Measurements from ENCODE around the gene VWA7. TPM values are rescaled to one million over a fixed set of nuclear protein-coding genes. Genes with fewer than 3 reads are reported as not detected.

The VWA7 gene
- total and polyA plus RNA-seq, 2 donors from 2014 or later: 10.2 to 32.5 TPM

GRCh38 chr6:31723245-31723979 is 53.7 kb downstream of the VWA7 start, which contains the start of gene MPIG6B:
MPIG6B (plus strand) TSS chr6:31723373; CDS start chr6:31723384, 11 bp downstream.
- DNase-seq (no peak), FAIRE-seq (no peak)
- no peak within 1 kb of the TSS for H3K4me3 ChIP-seq (ENCODE audit: low read length in 3 of 3)
- no peak for TF ChIP-seq CTCF (IDR thresholded peaks at IDR 0.05; ENCODE audit: borderline replicate concordance, extremely low read depth, insufficient read depth)
- H3K9ac ChIP-seq (ENCODE audit: low read length in 3 of 3): no peak within 1 kb of the TSS
- peaks cover 7 to 21% (median 10%) of the 10 kb centered on the region in 3 donors for H3K36me3 ChIP-seq (ENCODE audit: control insufficient read depth in 2 of 3, insufficient read depth in 3 of 3, low read length in 3 of 3)
- H3K27me3 ChIP-seq (ENCODE audit: control insufficient read depth, insufficient read depth, low read length): no peaks in the 10 kb centered on the region
- H3K4me1 ChIP-seq (ENCODE audit: control insufficient read depth in 2 of 3, insufficient read depth in 2 of 3, low read depth in 1 of 3, low read length in 3 of 3): peaks cover 0 to 2% (median 0%) of the 10 kb centered on the region in 3 donors
- intact Hi-C loops (cut with DNase I): no loop called here
- no peak within 1 kb of the TSS for H3K27ac ChIP-seq (ENCODE audit: low read depth in 2 of 2, low read length in 2 of 2)
- no peaks in the 10 kb centered on the region for H3K9me3 ChIP-seq (ENCODE audit: control insufficient read depth in 2 of 3, insufficient read depth in 1 of 3, low read length in 3 of 3)

DNA sequence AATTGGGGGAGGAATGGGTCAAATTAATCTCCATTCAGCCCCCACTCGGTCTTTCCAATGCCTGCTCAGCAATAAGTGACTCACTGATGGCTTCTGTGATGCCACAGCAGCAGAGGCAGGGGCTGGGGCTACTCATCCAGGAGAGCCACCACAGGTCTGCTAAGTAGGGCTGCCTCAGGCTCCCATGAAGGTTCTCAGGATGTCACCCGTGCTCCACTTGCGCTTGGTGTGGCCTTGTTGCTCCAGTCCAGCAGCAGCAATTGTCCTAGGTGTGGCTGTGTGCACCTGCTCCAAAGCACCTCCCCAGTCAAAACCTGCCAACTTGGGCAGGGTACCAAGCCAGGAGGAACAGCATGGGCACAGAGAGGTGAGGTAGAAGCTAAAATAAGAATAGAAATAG is 55.0 kb downstream of the VWA7 start:
- DNase-seq (peak in 1 of 5 donors; percentile 34), FAIRE-seq (no peak)
- Histone ChIP-seq H3K27ac (ENCODE audit: low read depth in 2 of 2, low read length in 2 of 2) (no peak overlapping the region), H3K4me3 (ENCODE audit: low read length in 3 of 3) (no peak overlapping the region), H3K36me3 (ENCODE audit: control insufficient read depth in 2 of 3, insufficient read depth in 3 of 3, low read length in 3 of 3) (peaks cover 5 to 14% (median 6%) of the 10 kb centered on the region in 3 donors), H3K4me1 (ENCODE audit: control insufficient read depth in 2 of 3, insufficient read depth in 2 of 3, low read depth in 1 of 3, low read length in 3 of 3) (no peaks in the 10 kb centered on the region), H3K9me3 (ENCODE audit: control insufficient read depth in 2 of 3, insufficient read depth in 1 of 3, low read length in 3 of 3) (no peaks in the 10 kb centered on the region), H3K9ac (ENCODE audit: low read length in 3 of 3) (no peak overlapping the region), H3K27me3 (ENCODE audit: control insufficient read depth, insufficient read depth, low read length) (no peaks in the 10 kb centered on the region)
- intact Hi-C loops (cut with DNase I): no loop called here
- TF ChIP-seq CTCF (IDR thresholded peaks at IDR 0.05; ENCODE audit: borderline replicate concordance, extremely low read depth, insufficient read depth): no peak

GRCh38 chr6:31721351-31722020 is 55.6 kb downstream of the VWA7 start, which contains the start of gene LY6G6C:
LY6G6C (minus strand) TSS chr6:31721746; CDS start chr6:31721679, 67 bp downstream.
- FAIRE-seq (no peak), DNase-seq (peak in 1 of 5 donors; percentile 6)
- H3K4me3 ChIP-seq (ENCODE audit: low read length in 3 of 3): no peak within 1 kb of the TSS
- no peaks in the 10 kb centered on the region for H3K27me3 ChIP-seq (ENCODE audit: control insufficient read depth, insufficient read depth, low read length)
- no peaks in the 10 kb centered on the region for H3K9me3 ChIP-seq (ENCODE audit: control insufficient read depth in 2 of 3, insufficient read depth in 1 of 3, low read length in 3 of 3)
- peaks cover under 1 to 8% (median under 1%) of the 10 kb centered on the region in 3 donors for H3K36me3 ChIP-seq (ENCODE audit: control insufficient read depth in 2 of 3, insufficient read depth in 3 of 3, low read length in 3 of 3)
- H3K9ac ChIP-seq (ENCODE audit: low read length in 3 of 3): no peak within 1 kb of the TSS
- no peak for TF ChIP-seq CTCF (IDR thresholded peaks at IDR 0.05; ENCODE audit: borderline replicate concordance, extremely low read depth, insufficient read depth)
- intact Hi-C loops (cut with DNase I): no loop called here
- no peak within 1 kb of the TSS for H3K27ac ChIP-seq (ENCODE audit: low read depth in 2 of 2, low read length in 2 of 2)
- H3K4me1 ChIP-seq (ENCODE audit: control insufficient read depth in 2 of 3, insufficient read depth in 2 of 3, low read depth in 1 of 3, low read length in 3 of 3): no peaks in the 10 kb centered on the region
